OCI-LY1 (cell line): Measurements from ENCODE around the gene DAZAP1.

Experiments
- CTCF ChIP-seq: fragments of 200-600 bp; sonication (generic), shearing (Covaris generic); IDR thresholded peaks from 2 replicates; pipeline ENCODE4 v1.5.1; 2017; ENCODE audit warnings: mild to moderate bottlenecking, antibody characterized with exemption, low read length, moderate library complexity, mixed read lengths
- EZH2 ChIP-seq: fragments of 200-600 bp; sonication (generic), shearing (Covaris generic); IDR thresholded peaks from 2 replicates; pipeline ENCODE4 v1.8.0; 2017; ENCODE audit warnings: borderline replicate concordance, mixed run types, mild to moderate bottlenecking, antibody characterized with exemption, low read length, moderate library complexity, mixed read lengths

DNA sequence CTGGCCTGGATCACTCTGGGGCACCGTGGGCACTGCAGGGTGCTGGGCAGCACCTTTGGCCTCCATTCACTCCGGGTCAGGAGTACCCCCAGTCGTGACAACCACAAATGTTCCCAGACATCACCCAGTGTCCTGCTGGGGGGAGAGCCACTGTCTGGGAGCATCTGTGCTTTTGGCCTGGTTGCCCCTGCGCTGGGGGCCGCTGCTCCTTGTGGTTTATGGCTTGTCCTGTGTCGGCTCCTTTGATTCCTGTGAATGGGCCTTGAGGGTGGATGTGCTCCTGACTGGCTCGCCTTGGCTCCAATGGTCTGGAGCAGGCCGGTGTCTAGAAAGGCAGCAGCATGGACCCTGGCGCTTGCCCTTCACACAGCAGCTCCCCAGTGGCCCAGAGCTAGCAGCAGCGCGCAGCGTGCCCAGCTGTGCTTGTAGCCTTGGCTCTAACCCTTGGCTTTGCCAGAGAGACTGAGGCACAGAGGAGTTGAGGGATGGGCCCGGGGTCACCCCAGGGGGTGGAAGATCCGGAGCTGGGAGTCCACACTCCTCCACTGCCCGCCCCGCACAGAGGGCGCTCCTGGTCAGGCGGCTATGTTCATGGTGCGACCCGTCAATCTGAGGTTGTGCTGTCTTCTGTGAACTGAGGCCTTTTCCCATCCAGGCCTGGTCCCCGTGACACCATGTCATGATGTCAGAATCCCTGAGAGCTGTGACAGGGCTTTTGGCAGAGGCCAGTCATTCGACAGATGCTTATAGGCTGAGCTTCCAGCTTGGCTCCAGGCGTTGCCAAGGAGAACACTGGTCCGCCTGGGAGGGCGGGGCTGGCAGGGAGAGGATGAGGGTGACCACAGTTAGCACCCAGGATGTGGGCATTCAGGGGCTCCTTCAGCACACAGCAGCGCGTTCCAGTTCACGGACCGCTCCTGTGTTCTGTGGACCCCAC, 4.1 kb downstream of the DAZAP1 start:
- TF ChIP-seq CTCF = no peak
- TF ChIP-seq EZH2 = no peak
